K562 (cell line): ENCODE measurements around the gene TGFBR2. TPM values are rescaled to one million over a fixed set of nuclear protein-coding genes. Genes with fewer than 3 reads are reported as not detected.

Experiments used
- ATAC-seq: fragments of 200-7000 bp; cut with Tn5 transposase; 3 replicates; pipeline ENCODE4 v1.9.1; 2020; ENCODE audit warnings: moderate library complexity
- BruUV-seq: library from RNA; stranded (reverse); fragments of 400-500 nt; replicated peaks from 2 replicates; lab custom pipeline; 2021; lab: Mats Ljungman, UMichigan
- CTCF ChIA-PET: fragments of 300-600 bp; formaldehyde crosslinking; extraction: SDS; loops from one replicate; lab custom pipeline; 2021; ENCODE audit warnings: low intra/inter-chr PET ratio; lab: Yijun Ruan, JAX
- POLR2A ChIA-PET: fragments of 300-600, 350-650 bp; sonication (Branson Sonifier 250); formaldehyde crosslinking; extraction: SDS; loops from one replicate; lab custom pipeline; 2021; ENCODE audit warnings: antibody characterized with exemption, inconsistent platforms; lab: Yijun Ruan, JAX
- DNase-seq, 4 experiments: peaks; one replicate each; pipeline versions ENCODE4 v3.0.0 to v3.0.0-alpha.2; 2011 to 2018; ENCODE audit warnings: low spot score in 3 of 4, mixed read lengths in 3 of 4; ENCODE audit errors: extremely low read depth in 1 of 4
- FAIRE-seq: peaks from 2 replicates; lab custom pipeline; 2011; peaks lifted over from hg19 to GRCh38; lab: Jason Lieb, UNC
- H2AFZ ChIP-seq: 2 replicates; pipeline ENCODE4 v1.6.0; 2011; ENCODE audit warnings: low read depth, low read length, control low read depth, inconsistent platforms
- H3K27ac ChIP-seq: fragments of 200-600 bp; 3 replicates; pipeline ENCODE4 v1.8.0; 2011; ENCODE audit warnings: low read depth, mild to moderate bottlenecking, control low read depth, inconsistent platforms, low read length, moderate library complexity, mixed read lengths; ENCODE audit errors: extremely low read depth
- H3K27me3 ChIP-seq, 2 experiments: fragments of 300-600 bp in 1 of 2; 2 replicates in 1 of 2; 3 replicates in 1 of 2; pipeline versions ENCODE4 v1.6.0 to v1.8.0; 2011; ENCODE audit warnings: inconsistent platforms in 2 of 2, low read length in 2 of 2, mild to moderate bottlenecking in 1 of 2, mixed read lengths in 1 of 2, moderate library complexity in 1 of 2; ENCODE audit not compliant: control insufficient read depth in 2 of 2, insufficient read depth in 2 of 2
- H3K36me3 ChIP-seq: fragments of 300-600 bp; 3 replicates; pipeline ENCODE4 v1.8.0; 2011; ENCODE audit warnings: mild to moderate bottlenecking, low read length, inconsistent platforms; ENCODE audit not compliant: control insufficient read depth, insufficient read depth
- H3K4me1 ChIP-seq, 2 experiments: fragments of 200-600 bp in 1 of 2; replicated peaks in 1 of 2; 2 replicates in 1 of 2; 3 replicates in 1 of 2; pipeline versions ENCODE4 v1.5.1 to v1.8.0; 2011; ENCODE audit warnings: inconsistent platforms in 2 of 2, low read length in 2 of 2, mild to moderate bottlenecking in 1 of 2, mixed read lengths in 1 of 2, moderate library complexity in 1 of 2; ENCODE audit not compliant: control insufficient read depth in 2 of 2, insufficient read depth in 2 of 2
- H3K4me2 ChIP-seq: 2 replicates; pipeline ENCODE4 v1.6.1; 2011; ENCODE audit warnings: low read length, control low read depth, inconsistent platforms, mixed read lengths; ENCODE audit not compliant: insufficient read depth
- H3K4me3 ChIP-seq: fragments of 200-600 bp; sonication (generic), shearing (Covaris generic); 2 replicates; pipeline ENCODE4 v1.5.1; 2016; ENCODE audit warnings: control low read depth, inconsistent platforms
- H3K79me2 ChIP-seq: fragments of 200-600 bp; 3 replicates; pipeline ENCODE4 v1.8.0; 2011; ENCODE audit warnings: low read length, inconsistent platforms; ENCODE audit not compliant: control insufficient read depth, insufficient read depth
- H3K9ac ChIP-seq, 2 experiments: 2 replicates each; pipeline versions ENCODE4 v1.6.0 to v1.6.1; 2011; ENCODE audit warnings: low read depth in 2 of 2, low read length in 2 of 2, control low read depth in 1 of 2, inconsistent platforms in 1 of 2, mild to moderate bottlenecking in 1 of 2, mixed read lengths in 1 of 2; ENCODE audit not compliant: insufficient read depth in 1 of 2
- H3K9me1 ChIP-seq: one replicate; pipeline ENCODE4 v1.6.0; 2011; ENCODE audit warnings: inconsistent platforms, mild to moderate bottlenecking, low read length, moderate library complexity; ENCODE audit not compliant: control insufficient read depth, insufficient read depth
- H3K9me3 ChIP-seq: replicated peaks from 2 replicates; pipeline ENCODE4 v1.5.1; 2011; ENCODE audit warnings: low read depth, low read length, inconsistent platforms; ENCODE audit not compliant: control insufficient read depth, insufficient read depth
- H4K20me1 ChIP-seq: replicated peaks from 2 replicates; pipeline ENCODE4 v1.6.1; 2011; ENCODE audit warnings: low read length, inconsistent platforms, mixed read lengths; ENCODE audit not compliant: control insufficient read depth, insufficient read depth
- ASH1L ChIP-seq: fragments of 450-650 bp; IDR thresholded peaks from 2 replicates; pipeline ENCODE4 v1.6.1; 2018; ENCODE audit warnings: borderline replicate concordance, mild to moderate bottlenecking, low read depth; ENCODE audit not compliant: partially characterized antibody
- CBFA2T3 ChIP-seq: fragments of 450-650 bp; IDR thresholded peaks from 2 replicates; pipeline ENCODE4 v1.6.1; 2017
- EZH2 ChIP-seq: IDR thresholded peaks from 2 replicates; pipeline ENCODE4 v1.6.1; 2012; ENCODE audit warnings: low read depth, mild to moderate bottlenecking, inconsistent platforms, low read length, borderline replicate concordance
- GABPB1 ChIP-seq: sonication (generic); formaldehyde crosslinking; IDR thresholded peaks from 2 replicates; pipeline ENCODE4 v1.8.0; 2022; ENCODE audit warnings: mild to moderate bottlenecking, missing genetic modification reagents
- HMG20A ChIP-seq: fragments of 450-650 bp; formaldehyde crosslinking; conservative IDR thresholded peaks from 2 replicates; pipeline ENCODE4 v1.4.0; 2020; ENCODE audit warnings: mild to moderate bottlenecking, mixed read lengths
- LEF1 ChIP-seq: fragments of 450-650 bp; IDR thresholded peaks from 2 replicates; pipeline ENCODE4 v1.6.1; 2016; ENCODE audit warnings: mild to moderate bottlenecking
- MTF1 ChIP-seq: fragments of 250-450 bp; sonication (Bioruptor Pico); IDR thresholded peaks from 2 replicates; pipeline ENCODE4 v1.9.0; 2021; ENCODE audit warnings: moderate library complexity, mild to moderate bottlenecking, inconsistent platforms, borderline replicate concordance
- NEUROD1 ChIP-seq: fragments of 150-350 bp; IDR thresholded peaks from 2 replicates; pipeline ENCODE4 v1.6.1; 2014; ENCODE audit warnings: borderline replicate concordance, low read length, low read depth; ENCODE audit not compliant: partially characterized antibody
- NFATC3 ChIP-seq: fragments of 450-650 bp; IDR thresholded peaks from 2 replicates; pipeline ENCODE4 v1.6.1; 2017; ENCODE audit warnings: mild to moderate bottlenecking
- RHOXF2B ChIP-seq: fragments of 250-450 bp; sonication (Bioruptor Pico); conservative IDR thresholded peaks from 2 replicates; pipeline ENCODE4 v1.5.1; 2021
- SETDB1 ChIP-seq: IDR thresholded peaks from one replicate; pipeline ENCODE4 v1.6.1; 2012; ENCODE audit warnings: low read length, control low read depth, inconsistent platforms
- SMC3 ChIP-seq: conservative IDR thresholded peaks from 2 replicates; pipeline ENCODE4 v1.6.1; 2011; ENCODE audit warnings: low read depth, low read length, improper control_type of control experiment; ENCODE audit not compliant: insufficient read depth
- TGIF2 ChIP-seq: sonication (generic); formaldehyde crosslinking; IDR thresholded peaks from 2 replicates; pipeline ENCODE4 v1.8.1; 2022; ENCODE audit warnings: mild to moderate bottlenecking, missing genetic modification reagents, moderate library complexity
- ZNF175 ChIP-seq: fragments of 200-800 bp; sonication (Bioruptor generic); IDR thresholded peaks from 2 replicates; pipeline ENCODE4 v1.6.1; 2016; ENCODE audit warnings: low read depth, mild to moderate bottlenecking, missing genetic modification characterization, missing compliant biosample characterization
- ZNF23 ChIP-seq: fragments of 250-450 bp; sonication (Bioruptor Pico); IDR thresholded peaks from 2 replicates; pipeline ENCODE4 v1.4.0; 2020; ENCODE audit warnings: mild to moderate bottlenecking
- ZNF551 ChIP-seq: fragments of 250-450 bp; sonication (Bioruptor Pico); IDR thresholded peaks from 2 replicates; pipeline ENCODE4 v1.5.0; 2021; ENCODE audit warnings: mild to moderate bottlenecking, moderate library complexity
- whole genome bisulfite sequencing: fragments of 100-300 bp; shearing (Covaris generic); methylation state at CpG from one replicate; pipeline ENCODE4 v1.1.6; 2016; ENCODE audit warnings: low coverage, mixed read lengths; ENCODE audit not compliant: insufficient coverage; ENCODE audit errors: missing lambda C conversion rate; 5-methylcytosine and 5-hydroxymethylcytosine counted together
- in situ Hi-C: fragments of 300-500 bp; cut with MboI; formaldehyde crosslinking; loops from 4 replicates; pipeline ENCODE4 v1.15.0; 2018; ENCODE audit warnings: inconsistent platforms, mixed read lengths
- intact Hi-C: fragments of 100-400 bp; cut with micrococcal nuclease; formaldehyde crosslinking; loops from 2 replicates; pipeline ENCODE4 v1.14.2; 2022
- polyA plus RNA-seq, 8 experiments: library from polyadenylated mRNA; depleted of rRNA in 4 of 8; stranded (reverse) in 5 of 8; unstranded in 3 of 8; fragments of >200 nt; fragmentation: Nextera tagmentation in 2 of 8; fragmentation: Illumina TruSeq in 1 of 8; extraction: Ambion mirVana in 2 of 8; extraction: Trizol in 1 of 8; gene quantifications; 2 replicates each; pipeline versions ENCODE4 v1.2.1 to v1.2.3, GENCODE V29; 2011 to 2014; ENCODE audit warnings: inconsistent platforms in 1 of 8, missing spikeins in 1 of 8
- total RNA-seq, 7 experiments: library from RNA; depleted of rRNA in 6 of 7; stranded (reverse); fragments of >200 nt in 6 of 7; fragmentation: Illumina TruSeq in 2 of 7; extraction: Trizol in 2 of 7; gene quantifications; 2 replicates each; pipeline versions ENCODE4 v1.2.1 to v1.2.3, GENCODE V29; 2011 to 2021; ENCODE audit warnings: low replicate concordance in 1 of 7
- TF ChIP-seq, protein P1 (sequence below): sonication (generic); formaldehyde crosslinking; IDR thresholded peaks from 2 replicates; pipeline ENCODE4 v1.8.1; 2023; ENCODE audit warnings: mild to moderate bottlenecking, missing genetic modification reagents
- TF ChIP-seq, protein P2 (sequence below): sonication (generic); formaldehyde crosslinking; IDR thresholded peaks from 2 replicates; pipeline ENCODE4 v1.8.1; 2023; ENCODE audit warnings: mild to moderate bottlenecking, missing genetic modification reagents, moderate library complexity
- TF ChIP-seq, protein P3 (sequence below): fragments of 250-450 bp; sonication (Bioruptor Pico); IDR thresholded peaks from 2 replicates; pipeline ENCODE4 v1.6.1; 2021; ENCODE audit warnings: mild to moderate bottlenecking

TGFBR2 gene
- total and polyA plus RNA-seq, 9 of the 15 experiments (the other 6 are each of a cell fraction or from before 2014, with no cell fraction given): 0.11 to 0.84 (median 0.24) TPM

DNA sequence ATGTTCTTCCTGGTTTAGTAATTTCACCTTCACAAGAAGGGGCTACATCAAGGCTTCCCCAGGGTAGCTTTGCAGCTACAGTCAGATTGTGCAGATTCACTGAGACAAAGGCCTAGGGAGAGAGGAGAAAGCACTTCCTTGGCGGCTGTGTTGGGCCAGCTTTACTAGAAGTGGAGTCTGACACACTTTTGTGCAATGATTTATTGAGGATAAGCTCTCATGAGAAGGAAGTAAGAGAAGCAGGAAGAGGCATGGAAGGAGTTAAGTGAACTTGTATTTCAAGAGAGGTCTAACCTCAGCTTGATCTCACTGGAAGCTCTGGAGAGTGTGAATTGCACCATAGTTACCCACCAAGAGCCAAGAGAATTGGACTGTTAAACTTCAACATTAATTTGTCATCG is 78.9 kb downstream of the TGFBR2 start:
- intact Hi-C loops: no loop called here
- H3K4me1 ChIP-seq: no peaks in the 10 kb centered on the region

More for the DNA sequence above, 78.9 kb downstream of the TGFBR2 start:
- no peak for FAIRE-seq
- H4K20me1 ChIP-seq: no peaks in the 10 kb centered on the region
- H3K79me2 ChIP-seq: no peaks in the 10 kb centered on the region
- no peak overlapping the region for H3K27ac ChIP-seq
- no peaks in the 10 kb centered on the region for H3K9me3 ChIP-seq
- BruUV-seq: no TSS peak
- no peak overlapping the region for H2AFZ ChIP-seq
- no peak for TF ChIP-seq ZNF175 (CRISPR knock-in tag)
- TF ChIP-seq ASH1L: no peak
- TF ChIP-seq HMG20A (CRISPR knock-in tag): no peak
- TF ChIP-seq RHOXF2B: no peak
- no peak for TF ChIP-seq LEF1
- TF ChIP-seq, protein P1, sequence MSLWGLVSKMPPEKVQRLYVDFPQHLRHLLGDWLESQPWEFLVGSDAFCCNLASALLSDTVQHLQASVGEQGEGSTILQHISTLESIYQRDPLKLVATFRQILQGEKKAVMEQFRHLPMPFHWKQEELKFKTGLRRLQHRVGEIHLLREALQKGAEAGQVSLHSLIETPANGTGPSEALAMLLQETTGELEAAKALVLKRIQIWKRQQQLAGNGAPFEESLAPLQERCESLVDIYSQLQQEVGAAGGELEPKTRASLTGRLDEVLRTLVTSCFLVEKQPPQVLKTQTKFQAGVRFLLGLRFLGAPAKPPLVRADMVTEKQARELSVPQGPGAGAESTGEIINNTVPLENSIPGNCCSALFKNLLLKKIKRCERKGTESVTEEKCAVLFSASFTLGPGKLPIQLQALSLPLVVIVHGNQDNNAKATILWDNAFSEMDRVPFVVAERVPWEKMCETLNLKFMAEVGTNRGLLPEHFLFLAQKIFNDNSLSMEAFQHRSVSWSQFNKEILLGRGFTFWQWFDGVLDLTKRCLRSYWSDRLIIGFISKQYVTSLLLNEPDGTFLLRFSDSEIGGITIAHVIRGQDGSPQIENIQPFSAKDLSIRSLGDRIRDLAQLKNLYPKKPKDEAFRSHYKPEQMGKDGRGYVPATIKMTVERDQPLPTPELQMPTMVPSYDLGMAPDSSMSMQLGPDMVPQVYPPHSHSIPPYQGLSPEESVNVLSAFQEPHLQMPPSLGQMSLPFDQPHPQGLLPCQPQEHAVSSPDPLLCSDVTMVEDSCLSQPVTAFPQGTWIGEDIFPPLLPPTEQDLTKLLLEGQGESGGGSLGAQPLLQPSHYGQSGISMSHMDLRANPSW (CRISPR knock-in tag): no peak
- no peak for TF ChIP-seq TGIF2 (CRISPR knock-in tag)
- TF ChIP-seq MTF1 (CRISPR knock-in tag): no peak
- no peak for TF ChIP-seq ZNF551 (CRISPR knock-in tag)
- no peak for TF ChIP-seq GABPB1 (CRISPR knock-in tag)
- TF ChIP-seq CBFA2T3: no peak
- no peak for TF ChIP-seq SMC3
- no peak for TF ChIP-seq ZNF23 (CRISPR knock-in tag)
- no peak for TF ChIP-seq EZH2
- no peak for TF ChIP-seq NFATC3
- TF ChIP-seq, protein P2, sequence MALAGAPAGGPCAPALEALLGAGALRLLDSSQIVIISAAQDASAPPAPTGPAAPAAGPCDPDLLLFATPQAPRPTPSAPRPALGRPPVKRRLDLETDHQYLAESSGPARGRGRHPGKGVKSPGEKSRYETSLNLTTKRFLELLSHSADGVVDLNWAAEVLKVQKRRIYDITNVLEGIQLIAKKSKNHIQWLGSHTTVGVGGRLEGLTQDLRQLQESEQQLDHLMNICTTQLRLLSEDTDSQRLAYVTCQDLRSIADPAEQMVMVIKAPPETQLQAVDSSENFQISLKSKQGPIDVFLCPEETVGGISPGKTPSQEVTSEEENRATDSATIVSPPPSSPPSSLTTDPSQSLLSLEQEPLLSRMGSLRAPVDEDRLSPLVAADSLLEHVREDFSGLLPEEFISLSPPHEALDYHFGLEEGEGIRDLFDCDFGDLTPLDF (CRISPR knock-in tag): no peak
- TF ChIP-seq SETDB1: no peak
- TF ChIP-seq NEUROD1: no peak
- TF ChIP-seq, protein P3, sequence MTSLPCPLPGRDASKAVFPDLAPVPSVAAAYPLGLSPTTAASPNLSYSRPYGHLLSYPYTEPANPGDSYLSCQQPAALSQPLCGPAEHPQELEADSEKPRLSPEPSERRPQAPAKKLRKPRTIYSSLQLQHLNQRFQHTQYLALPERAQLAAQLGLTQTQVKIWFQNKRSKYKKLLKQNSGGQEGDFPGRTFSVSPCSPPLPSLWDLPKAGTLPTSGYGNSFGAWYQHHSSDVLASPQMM: no peak
- 0% methylated on average over 2 of the region's 2 CpGs for WGBS
- no peaks in the 10 kb centered on the region for H3K9me1 ChIP-seq
- ATAC-seq: no peak
- H3K27me3 ChIP-seq: no peaks in the 10 kb centered on the region
- DNase-seq: no peak
- no peak overlapping the region for H3K4me2 ChIP-seq
- in situ Hi-C loops: no loop called here
- CTCF ChIA-PET: no interaction called here
- no peak overlapping the region for H3K9ac ChIP-seq
- no peak overlapping the region for H3K4me3 ChIP-seq
- H3K36me3 ChIP-seq: no peaks in the 10 kb centered on the region
- POLR2A ChIA-PET: no interaction called here
